ENCODE results near the gene CCNO. TPM values are rescaled to one million over a fixed set of nuclear protein-coding genes. Genes with fewer than 3 reads are reported as not detected.

The CCNO gene
- total RNA-seq: 0.32 and 0.73 TPM in 2 replicates

- DNase-seq (ENCODE audit: low read depth, low spot score): peak; percentile 50
These were observed at the start of gene CCNO for GRCh38 chr5:55232985-55233928. Gene CCNO, minus strand, starts transcription at chr5:55233608. Its CDS starts 85 bp downstream, at chr5:55233523.

GRCh38 chr5:55278778-55279177 is 45.4 kb upstream of the CCNO start:
- no peak for DNase-seq (ENCODE audit: low read depth, low spot score)

GRCh38 chr5:55276771-55277170 is 43.4 kb upstream of the CCNO start:
- DNase-seq (ENCODE audit: low read depth, low spot score): no peak

- DNase-seq (ENCODE audit: low read depth, low spot score): no peak
These were observed 24.9 kb upstream of the CCNO start for GRCh38 chr5:55258339-55258738.

- no peak for DNase-seq (ENCODE audit: low read depth, low spot score)
These were observed 21.4 kb upstream of the CCNO start for GRCh38 chr5:55254802-55255201.

GRCh38 chr5:55250064-55250463 is 16.7 kb upstream of the CCNO start:
- no peak for DNase-seq (ENCODE audit: low read depth, low spot score)

GRCh38 chr5:55241746-55242145 is 8.3 kb upstream of the CCNO start:
- no peak for DNase-seq (ENCODE audit: low read depth, low spot score)

- no peak for DNase-seq (ENCODE audit: low read depth, low spot score)
These were observed 3.4 kb upstream of the CCNO start for GRCh38 chr5:55236800-55237199.

GRCh38 chr5:55234121-55234700 is 803 bp upstream of the CCNO start:
- no peak for DNase-seq (ENCODE audit: low read depth, low spot score)

GRCh38 chr5:55232271-55232984 is 980 bp downstream of the CCNO start:
- no peak for DNase-seq (ENCODE audit: low read depth, low spot score)

GRCh38 chr5:55231919-55232270 is 1.5 kb downstream of the CCNO start:
- DNase-seq (ENCODE audit: low read depth, low spot score): no peak

GRCh38 chr5:55231029-55231918 is 2.1 kb downstream of the CCNO start:
- no peak for DNase-seq (ENCODE audit: low read depth, low spot score)

GRCh38 chr5:55230086-55230629 is 3.2 kb downstream of the CCNO start:
- DNase-seq (ENCODE audit: low read depth, low spot score): no peak

- no peak for DNase-seq (ENCODE audit: low read depth, low spot score)
These were observed 5.6 kb downstream of the CCNO start for GRCh38 chr5:55227664-55228430.

- DNase-seq (ENCODE audit: low read depth, low spot score): no peak
These were observed 6.3 kb downstream of the CCNO start, which contains the start of gene MCIDAS for GRCh38 chr5:55226934-55227663. Gene MCIDAS, minus strand, starts transcription at chr5:55227315. Its CDS starts 177 bp downstream, at chr5:55227138.

GRCh38 chr5:55226027-55226933 is 7.1 kb downstream of the CCNO start:
- DNase-seq (ENCODE audit: low read depth, low spot score): no peak

- DNase-seq (ENCODE audit: low read depth, low spot score): no peak
These were observed 8.1 kb downstream of the CCNO start for GRCh38 chr5:55225346-55225745.

- no peak for DNase-seq (ENCODE audit: low read depth, low spot score)
These were observed 9.6 kb downstream of the CCNO start for GRCh38 chr5:55223812-55224240.
